GM12864 (cell line): ENCODE results near the gene ZFYVE16.
"Not testable (repeated sequence)": the region's sequence is repeated elsewhere in the genome, so short reads cannot be mapped to it uniquely, and the experiment has no call there.

Experiments
- DNase-seq: peaks from one replicate; pipeline ENCODE4 v3.0.0-alpha.2; 2011; ENCODE audit warnings: low read depth
- H3K4me3 ChIP-seq: 2 replicates; pipeline ENCODE4 v1.5.1; 2011; ENCODE audit warnings: mild to moderate bottlenecking, low read depth, low read length, control low read depth
- TF ChIP-seq, protein P1 (sequence below): IDR thresholded peaks from 2 replicates; pipeline ENCODE4 v1.5.1; 2011; ENCODE audit warnings: low read depth, mild to moderate bottlenecking, moderate library complexity, low read length, control low read depth, inconsistent platforms; ENCODE audit errors: missing control alignments

The ZFYVE16 gene

DNA sequence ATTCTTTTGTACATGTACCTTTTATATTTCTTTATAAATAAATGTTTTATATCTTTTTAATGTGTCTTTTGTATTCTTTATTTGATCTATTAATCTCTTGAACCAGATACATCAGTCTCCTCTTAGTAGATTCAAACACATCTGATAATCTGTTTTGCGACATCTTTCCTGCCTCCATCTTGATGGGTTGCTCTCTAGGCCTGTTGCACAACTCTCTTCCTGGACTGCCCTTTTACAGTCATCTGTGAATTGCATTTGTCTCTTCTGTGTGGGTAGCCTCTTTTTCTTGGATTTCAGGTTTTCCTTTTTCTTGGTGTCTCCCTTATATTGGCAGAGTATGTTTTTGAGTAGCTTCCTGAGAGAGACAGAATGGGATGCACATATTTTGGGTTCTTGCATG is 6.2 kb downstream of the ZFYVE16 start:
- TF ChIP-seq, protein P1, sequence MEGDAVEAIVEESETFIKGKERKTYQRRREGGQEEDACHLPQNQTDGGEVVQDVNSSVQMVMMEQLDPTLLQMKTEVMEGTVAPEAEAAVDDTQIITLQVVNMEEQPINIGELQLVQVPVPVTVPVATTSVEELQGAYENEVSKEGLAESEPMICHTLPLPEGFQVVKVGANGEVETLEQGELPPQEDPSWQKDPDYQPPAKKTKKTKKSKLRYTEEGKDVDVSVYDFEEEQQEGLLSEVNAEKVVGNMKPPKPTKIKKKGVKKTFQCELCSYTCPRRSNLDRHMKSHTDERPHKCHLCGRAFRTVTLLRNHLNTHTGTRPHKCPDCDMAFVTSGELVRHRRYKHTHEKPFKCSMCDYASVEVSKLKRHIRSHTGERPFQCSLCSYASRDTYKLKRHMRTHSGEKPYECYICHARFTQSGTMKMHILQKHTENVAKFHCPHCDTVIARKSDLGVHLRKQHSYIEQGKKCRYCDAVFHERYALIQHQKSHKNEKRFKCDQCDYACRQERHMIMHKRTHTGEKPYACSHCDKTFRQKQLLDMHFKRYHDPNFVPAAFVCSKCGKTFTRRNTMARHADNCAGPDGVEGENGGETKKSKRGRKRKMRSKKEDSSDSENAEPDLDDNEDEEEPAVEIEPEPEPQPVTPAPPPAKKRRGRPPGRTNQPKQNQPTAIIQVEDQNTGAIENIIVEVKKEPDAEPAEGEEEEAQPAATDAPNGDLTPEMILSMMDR: no peak
- DNase-seq: no peak
- no peak overlapping the region for H3K4me3 ChIP-seq

DNA sequence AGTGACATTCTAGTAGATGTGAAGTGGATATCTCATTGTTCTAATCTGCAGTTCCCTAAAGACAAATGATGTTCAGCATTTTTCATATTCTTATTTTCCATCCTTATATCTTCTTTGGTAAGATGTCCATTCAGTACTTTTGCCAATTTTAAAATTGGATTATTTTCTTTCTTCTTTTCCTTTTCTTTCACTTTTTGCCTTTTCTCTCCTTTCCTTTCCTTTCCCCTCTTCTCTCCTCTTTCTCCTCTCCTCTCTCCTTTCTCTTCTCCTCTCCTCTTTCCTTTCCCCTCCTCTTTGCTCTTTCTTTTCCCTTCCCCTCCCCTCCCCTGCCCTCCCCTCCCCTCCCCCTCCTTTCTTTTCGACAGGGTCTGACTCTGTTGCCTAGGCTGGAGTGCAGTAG is 10.1 kb downstream of the ZFYVE16 start:
- TF ChIP-seq, protein P1: no peak
- H3K4me3 ChIP-seq: no peak overlapping the region
- DNase-seq: no peak

GRCh38 chr5:80424365-80424764 is 16.5 kb downstream of the ZFYVE16 start:
- H3K4me3 ChIP-seq, DNase-seq: not testable (repeated sequence)

GRCh38 chr5:80435476-80435875 is 27.6 kb downstream of the ZFYVE16 start:
- TF ChIP-seq, protein P1: no peak
- no peak overlapping the region for H3K4me3 ChIP-seq
- DNase-seq: no peak

- TF ChIP-seq, protein P1: no peak
- no peak overlapping the region for H3K4me3 ChIP-seq
- no peak for DNase-seq
Measured at GRCh38 chr5:80437326-80437725, 29.5 kb downstream of the ZFYVE16 start.

DNA sequence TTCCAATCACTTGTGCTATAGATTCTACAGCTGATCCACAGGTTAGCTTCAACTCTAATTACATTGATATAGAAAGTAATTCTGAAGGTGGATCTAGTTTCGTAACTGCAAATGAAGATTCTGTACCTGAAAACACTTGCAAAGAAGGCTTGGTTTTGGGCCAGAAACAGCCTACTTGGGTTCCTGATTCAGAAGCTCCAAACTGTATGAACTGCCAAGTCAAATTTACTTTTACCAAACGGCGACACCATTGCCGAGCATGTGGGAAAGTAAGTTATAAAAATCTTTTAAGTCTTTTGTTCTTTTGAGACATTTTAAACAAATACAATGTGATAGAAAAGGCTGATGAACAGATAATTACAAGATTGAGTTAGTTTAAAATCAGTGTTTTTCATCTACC is 30.9 kb downstream of the ZFYVE16 start:
- DNase-seq: no peak
- H3K4me3 ChIP-seq: no peak overlapping the region
- TF ChIP-seq, protein P1: no peak

DNA sequence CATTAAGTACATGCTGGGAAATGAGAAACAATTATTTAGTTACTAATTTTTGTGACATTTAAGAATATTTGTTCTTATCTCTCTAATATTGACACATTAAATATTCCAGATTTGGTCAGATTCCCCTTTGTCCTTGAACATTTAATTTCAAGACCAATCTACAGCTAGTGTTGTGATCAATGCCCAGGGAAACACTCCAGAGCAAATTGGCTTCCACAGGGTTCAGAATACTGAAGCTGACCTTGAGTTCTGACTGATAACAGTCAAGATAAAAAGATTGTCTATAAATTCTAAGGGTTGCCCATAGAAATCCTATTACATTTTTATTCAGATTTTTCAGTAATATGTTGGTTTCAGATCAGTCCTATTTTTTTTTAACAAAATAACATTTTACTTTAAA is 31.3 kb downstream of the ZFYVE16 start:
- TF ChIP-seq, protein P1: no peak
- H3K4me3 ChIP-seq: no peak overlapping the region
- DNase-seq: no peak

DNA sequence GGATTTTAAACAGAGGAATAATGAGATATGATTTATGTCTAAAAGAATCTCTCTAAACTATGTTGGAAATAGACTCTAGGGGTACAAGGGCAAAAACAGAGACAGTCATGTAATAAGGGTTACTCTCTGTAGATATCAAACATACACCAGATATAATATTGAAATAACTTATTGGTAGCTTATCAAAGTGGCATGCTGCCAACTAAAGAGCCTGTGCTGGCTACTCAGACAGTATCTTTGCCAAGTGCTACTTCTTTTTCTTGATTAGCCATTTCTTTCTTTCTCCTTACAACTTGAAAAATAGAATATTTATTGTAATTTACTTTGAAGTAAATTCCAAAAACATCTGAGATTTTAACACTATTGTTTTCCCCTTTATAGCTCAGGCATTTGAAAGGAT is 34.9 kb downstream of the ZFYVE16 start:
- DNase-seq: no peak
- no peak overlapping the region for H3K4me3 ChIP-seq
- TF ChIP-seq, protein P1: no peak
